Measurements from ENCODE around the gene LRCH1. TPM values are rescaled to one million over a fixed set of nuclear protein-coding genes. Genes with fewer than 3 reads are reported as not detected.

The LRCH1 gene
- polyA plus RNA-seq, 1 donor (not counting 4 experiments of a cell fraction or from before 2014, with no cell fraction given), result 16.2 TPM

DNA sequence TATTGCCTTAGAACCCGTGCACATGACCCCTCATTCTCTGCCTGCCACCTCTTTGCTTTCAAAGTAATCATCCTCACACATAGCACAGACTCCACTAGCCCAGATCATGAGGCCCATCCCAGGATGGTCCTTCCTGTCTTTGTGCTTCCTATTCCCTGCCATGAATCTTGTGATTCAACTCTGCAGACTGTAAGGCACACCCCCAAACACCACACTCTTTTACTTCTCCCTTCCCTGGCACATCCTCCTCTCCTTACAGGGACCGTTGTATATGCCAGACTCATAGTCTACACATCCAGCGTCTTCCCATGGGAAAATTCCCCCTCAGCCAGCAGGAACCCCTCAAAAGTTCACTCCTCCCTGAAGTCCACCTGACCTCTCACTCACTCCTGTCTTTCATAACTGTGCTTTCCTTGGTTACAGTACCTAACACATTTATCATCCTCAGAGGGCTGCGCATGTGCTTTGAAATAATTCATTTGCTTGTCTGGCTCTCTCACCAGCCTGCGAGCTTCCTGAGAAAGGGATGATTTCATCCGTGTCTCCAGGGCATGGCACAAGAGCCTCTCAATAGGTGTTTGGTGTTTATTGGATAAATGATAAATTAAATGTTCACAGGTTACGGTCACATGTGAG, 26.8 kb upstream of the LRCH1 start:
- no peak for DNase-seq (ENCODE audit: low read depth, low spot score)

DNA sequence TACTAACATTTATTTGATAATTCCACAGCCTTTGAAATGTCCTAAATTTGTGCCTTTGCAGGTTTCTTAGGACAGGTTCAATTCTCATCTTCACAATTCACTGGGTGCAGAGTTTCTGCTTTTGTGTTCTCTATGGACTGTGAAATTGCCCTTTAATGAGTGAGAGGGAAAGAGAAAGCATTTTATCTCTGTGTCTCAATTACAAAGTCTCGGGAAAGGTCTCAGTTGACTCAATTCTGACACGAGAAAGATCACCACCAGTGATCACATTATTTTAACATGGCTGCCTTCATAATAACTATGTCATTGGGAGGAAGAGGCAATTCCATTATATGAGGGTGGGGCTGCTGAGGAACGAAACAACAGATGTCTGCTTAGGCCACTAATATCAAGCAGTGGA, 26.2 kb upstream of the LRCH1 start:
- Histone ChIP-seq H3K36me3 (ENCODE audit: control insufficient read depth in 2 of 2, extremely low read depth in 1 of 2, insufficient read depth in 2 of 2, low read length in 2 of 2) (no peaks in the 10 kb centered on the region), H3K27ac (ENCODE audit: control insufficient read depth, insufficient read depth, low read length) (no peak overlapping the region), H3K79me2 (ENCODE audit: control insufficient read depth, insufficient read depth, low read length) (no peaks in the 10 kb centered on the region), H3K9ac (ENCODE audit: control insufficient read depth, extremely low read depth, insufficient read depth, low read length) (no peak overlapping the region), H3K27me3 (ENCODE audit: control insufficient read depth, extremely low read depth, insufficient read depth, low read length) (peaks cover 33% of the 10 kb centered on the region), H3K9me1 (ENCODE audit: control insufficient read depth, extremely low read depth, insufficient read depth, low read length) (no peaks in the 10 kb centered on the region), H3K4me3 (ENCODE audit: control insufficient read depth in 2 of 3, extremely low read depth in 1 of 3, insufficient read depth in 2 of 3, low read depth in 1 of 3, low read length in 3 of 3) (no peak overlapping the region), H3K4me2 (ENCODE audit: control insufficient read depth, extremely low read depth, insufficient read depth, low read depth, low read length) (no peak overlapping the region), H3K9me3 (ENCODE audit: control insufficient read depth, low read depth, low read length) (no peaks in the 10 kb centered on the region), H3K4me1 (ENCODE audit: control insufficient read depth, extremely low read depth, insufficient read depth, low read length) (no peaks in the 10 kb centered on the region), H2AFZ (ENCODE audit: control insufficient read depth, low read length) (no peak overlapping the region), H4K20me1 (ENCODE audit: control insufficient read depth, extremely low read depth, insufficient read depth, low read length) (no peaks in the 10 kb centered on the region)
- dilution Hi-C loops (cut with MboI; ENCODE audit: extremely low pct_ligation_motif_present, low sequenced_read_pairs), result no loop called here
- FAIRE-seq, result no peak
- no peak for DNase-seq (ENCODE audit: low read depth, low spot score)
- TF ChIP-seq CTCF (optimal IDR thresholded peaks at IDR 0.05 in 1 of 3, IDR thresholded peaks at IDR 0.05 in 1 of 3, conservative IDR thresholded peaks at IDR 0.05 in 1 of 3; ENCODE audit: extremely low read depth in 1 of 3, insufficient read depth in 2 of 3, low read length in 3 of 3), result no peak
- TF ChIP-seq EZH2 (IDR thresholded peaks at IDR 0.05; ENCODE audit: low read length), result no peak

More for the DNA sequence above, 26.8 kb upstream of the LRCH1 start:
- H3K9me3 ChIP-seq (ENCODE audit: control insufficient read depth, low read depth, low read length), result no peaks in the 10 kb centered on the region
- H3K27me3 ChIP-seq (ENCODE audit: control insufficient read depth, extremely low read depth, insufficient read depth, low read length), result peaks cover 31% of the 10 kb centered on the region
- no peaks in the 10 kb centered on the region for H3K9me1 ChIP-seq (ENCODE audit: control insufficient read depth, extremely low read depth, insufficient read depth, low read length)
- no peak for FAIRE-seq
- H3K79me2 ChIP-seq (ENCODE audit: control insufficient read depth, insufficient read depth, low read length), result no peaks in the 10 kb centered on the region
- H3K36me3 ChIP-seq (ENCODE audit: control insufficient read depth in 2 of 2, extremely low read depth in 1 of 2, insufficient read depth in 2 of 2, low read length in 2 of 2), result no peaks in the 10 kb centered on the region
- TF ChIP-seq CTCF (optimal IDR thresholded peaks at IDR 0.05 in 1 of 3, IDR thresholded peaks at IDR 0.05 in 1 of 3, conservative IDR thresholded peaks at IDR 0.05 in 1 of 3; ENCODE audit: extremely low read depth in 1 of 3, insufficient read depth in 2 of 3, low read length in 3 of 3), result no peak
- no peak for TF ChIP-seq EZH2 (IDR thresholded peaks at IDR 0.05; ENCODE audit: low read length)
- H3K4me1 ChIP-seq (ENCODE audit: control insufficient read depth, extremely low read depth, insufficient read depth, low read length), result no peaks in the 10 kb centered on the region
- no peak overlapping the region for H3K4me3 ChIP-seq (ENCODE audit: control insufficient read depth in 2 of 3, extremely low read depth in 1 of 3, insufficient read depth in 2 of 3, low read depth in 1 of 3, low read length in 3 of 3)
- H2AFZ ChIP-seq (ENCODE audit: control insufficient read depth, low read length), result no peak overlapping the region
- no peaks in the 10 kb centered on the region for H4K20me1 ChIP-seq (ENCODE audit: control insufficient read depth, extremely low read depth, insufficient read depth, low read length)
- H3K9ac ChIP-seq (ENCODE audit: control insufficient read depth, extremely low read depth, insufficient read depth, low read length), result no peak overlapping the region
- H3K4me2 ChIP-seq (ENCODE audit: control insufficient read depth, extremely low read depth, insufficient read depth, low read depth, low read length), result no peak overlapping the region
- H3K27ac ChIP-seq (ENCODE audit: control insufficient read depth, insufficient read depth, low read length), result no peak overlapping the region
- dilution Hi-C loops (cut with MboI; ENCODE audit: extremely low pct_ligation_motif_present, low sequenced_read_pairs), result no loop called here
